Suprapubic skin (tissue), 3 donors: ENCODE measurements around the gene CHRFAM7A.
"Not testable (repeated sequence)": the region's sequence is repeated elsewhere in the genome, so short reads cannot be mapped to it uniquely, and the experiment has no call there.

Experiments
- POLR2A ChIP-seq, 2 donors: fragments of 450-650 bp; IDR thresholded peaks; one replicate each; pipeline ENCODE4 v1.6.1; 2017; ENCODE audit warnings: antibody characterized with exemption in 2 of 2, mild to moderate bottlenecking in 2 of 2, moderate library complexity in 2 of 2
- TF ChIP-seq, protein P1 (sequence below), 2 donors: fragments of 200-600 bp in 1 of 2; fragments of 450-650 bp in 1 of 2; sonication (generic) in 1 of 2; IDR thresholded peaks; one replicate each; pipeline ENCODE4 v1.5.1; 2016 to 2019; ENCODE audit warnings: antibody characterized with exemption in 2 of 2, mild to moderate bottlenecking in 1 of 2, moderate library complexity in 1 of 2

GRCh38 chr15:30375872-30376271 lies 17.5 kb downstream of the CHRFAM7A start:
- TF ChIP-seq, protein P1, sequence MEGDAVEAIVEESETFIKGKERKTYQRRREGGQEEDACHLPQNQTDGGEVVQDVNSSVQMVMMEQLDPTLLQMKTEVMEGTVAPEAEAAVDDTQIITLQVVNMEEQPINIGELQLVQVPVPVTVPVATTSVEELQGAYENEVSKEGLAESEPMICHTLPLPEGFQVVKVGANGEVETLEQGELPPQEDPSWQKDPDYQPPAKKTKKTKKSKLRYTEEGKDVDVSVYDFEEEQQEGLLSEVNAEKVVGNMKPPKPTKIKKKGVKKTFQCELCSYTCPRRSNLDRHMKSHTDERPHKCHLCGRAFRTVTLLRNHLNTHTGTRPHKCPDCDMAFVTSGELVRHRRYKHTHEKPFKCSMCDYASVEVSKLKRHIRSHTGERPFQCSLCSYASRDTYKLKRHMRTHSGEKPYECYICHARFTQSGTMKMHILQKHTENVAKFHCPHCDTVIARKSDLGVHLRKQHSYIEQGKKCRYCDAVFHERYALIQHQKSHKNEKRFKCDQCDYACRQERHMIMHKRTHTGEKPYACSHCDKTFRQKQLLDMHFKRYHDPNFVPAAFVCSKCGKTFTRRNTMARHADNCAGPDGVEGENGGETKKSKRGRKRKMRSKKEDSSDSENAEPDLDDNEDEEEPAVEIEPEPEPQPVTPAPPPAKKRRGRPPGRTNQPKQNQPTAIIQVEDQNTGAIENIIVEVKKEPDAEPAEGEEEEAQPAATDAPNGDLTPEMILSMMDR (IDR thresholded peaks at IDR 0.05) = not testable (repeated sequence)
- TF ChIP-seq POLR2A (IDR thresholded peaks at IDR 0.05) = not testable (repeated sequence)
